GM23248 (cell line): Measurements from ENCODE around the gene MTUS2. TPM values are rescaled to one million over a fixed set of nuclear protein-coding genes. Genes with fewer than 3 reads are reported as not detected.

ENCODE experiments used
- DNase-seq: peaks from one replicate; pipeline ENCODE4 v3.0.0-alpha.2; 2015
- H2AFZ ChIP-seq: fragments of 200-600 bp; sonication (generic); 2 replicates; pipeline ENCODE4 v1.6.1; 2016; ENCODE audit warnings: antibody characterized with exemption
- H3F3A ChIP-seq: fragments of 200-600 bp; sonication (generic); 2 replicates; pipeline ENCODE4 v1.6.1; 2016; ENCODE audit warnings: mild to moderate bottlenecking, antibody characterized with exemption, mixed run types; ENCODE audit not compliant: insufficient read depth
- H3K27ac ChIP-seq: fragments of 200-600 bp; sonication (generic); 2 replicates; pipeline ENCODE4 v1.5.1; 2016; ENCODE audit warnings: mild to moderate bottlenecking
- H3K27me3 ChIP-seq: fragments of 200-600 bp; sonication (generic); replicated peaks from 2 replicates; pipeline ENCODE4 v1.6.1; 2016; ENCODE audit warnings: mild to moderate bottlenecking; ENCODE audit not compliant: insufficient read depth
- H3K36me3 ChIP-seq: fragments of 200-600 bp; sonication (generic); 2 replicates; pipeline ENCODE4 v1.6.1; 2016; ENCODE audit warnings: low read depth, mild to moderate bottlenecking
- H3K4me1 ChIP-seq: fragments of 200-600 bp; sonication (generic); 2 replicates; pipeline ENCODE4 v1.6.1; 2016; ENCODE audit warnings: mild to moderate bottlenecking; ENCODE audit not compliant: insufficient read depth
- H3K4me2 ChIP-seq: fragments of 200-600 bp; sonication (generic); one replicate; pipeline ENCODE4 v1.6.1; 2016; ENCODE audit warnings: mild to moderate bottlenecking; ENCODE audit not compliant: unreplicated experiment
- H3K4me3 ChIP-seq: fragments of 200-600 bp; sonication (generic); 2 replicates; pipeline ENCODE4 v1.5.1; 2016; ENCODE audit warnings: mild to moderate bottlenecking
- H3K79me2 ChIP-seq: fragments of 200-600 bp; sonication (generic); 2 replicates; pipeline ENCODE4 v1.6.1; 2016; ENCODE audit warnings: mild to moderate bottlenecking; ENCODE audit not compliant: insufficient read depth
- H3K9ac ChIP-seq: fragments of 200-600 bp; sonication (generic); 2 replicates; pipeline ENCODE4 v1.6.1; 2016; ENCODE audit warnings: mild to moderate bottlenecking
- H3K9me2 ChIP-seq: fragments of 200-600 bp; sonication (generic); 2 replicates; pipeline ENCODE4 v1.6.1; 2016; ENCODE audit warnings: mixed run types, mild to moderate bottlenecking, moderate library complexity; ENCODE audit not compliant: insufficient read depth
- H3K9me3 ChIP-seq: fragments of 200-600 bp; sonication (generic); one replicate; pipeline ENCODE4 v1.6.1; 2017; ENCODE audit warnings: low read depth
- H4K20me1 ChIP-seq: fragments of 200-600 bp; sonication (generic); 2 replicates; pipeline ENCODE4 v1.6.0; 2016; ENCODE audit not compliant: insufficient read depth
- EZH2 ChIP-seq: fragments of 200-600 bp; sonication (generic); IDR thresholded peaks from 2 replicates; pipeline ENCODE4 v1.6.1; 2018; ENCODE audit warnings: antibody characterized with exemption, mild to moderate bottlenecking; ENCODE audit not compliant: insufficient read depth, poor library complexity, severe bottlenecking
- EZH2phosphoT487 ChIP-seq: fragments of 200-600 bp; sonication (generic); IDR thresholded peaks from 2 replicates; pipeline ENCODE4 v1.6.1; 2018; ENCODE audit warnings: antibody characterized with exemption, moderate library complexity, mild to moderate bottlenecking, low read depth; ENCODE audit not compliant: insufficient read depth
- WGBS, 2 experiments: methylation state at CpG; one replicate each; pipeline ENCODE4 v1.1.6; 2015 to 2017; ENCODE audit warnings: low lambda C conversion rate in 2 of 2, low coverage in 1 of 2; ENCODE audit errors: missing lambda C conversion rate in 2 of 2; 5-methylcytosine and 5-hydroxymethylcytosine counted together
- in situ Hi-C: fragments of 300-500 bp; cut with MboI; formaldehyde crosslinking; loops from 2 replicates; pipeline ENCODE4 v1.15.0; 2020
- polyA plus RNA-seq: library from polyadenylated mRNA; unstranded; fragments of >200 nt; fragmentation: Nextera tagmentation; extraction: Ambion mirVana; gene quantifications from 2 replicates; pipeline ENCODE4 v1.2.1, GENCODE V29; 2016
- total RNA-seq: library from RNA; depleted of rRNA; stranded (reverse); fragments of >200 nt; shearing (Covaris generic); gene quantifications from 2 replicates; pipeline ENCODE4 v1.2.3, GENCODE V29; 2014

MTUS2 gene
- total and polyA plus RNA-seq, 2 experiments from 2014 or later: 0.43 to 0.74 TPM

DNA sequence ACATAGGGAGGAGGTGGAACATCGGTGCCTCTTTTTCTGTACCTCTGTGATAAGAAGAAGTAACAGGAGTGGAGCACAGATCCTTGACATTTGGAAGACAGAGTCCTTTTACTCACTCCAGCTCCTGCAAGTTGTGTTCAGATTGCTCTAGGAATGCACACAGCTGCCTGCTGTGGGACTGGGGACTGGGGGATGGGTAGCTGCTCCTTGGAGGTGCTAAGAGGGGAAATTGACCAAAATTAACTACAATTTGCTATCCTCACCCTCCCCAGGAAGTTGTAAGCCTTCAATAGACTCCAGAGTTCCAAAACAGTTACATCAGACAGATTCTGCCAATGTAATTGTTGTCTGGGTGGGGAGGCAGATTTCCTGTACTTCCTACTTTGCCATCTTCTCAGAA is 317.9 kb downstream of the MTUS2 start:
- Histone ChIP-seq H3K9me3 (no peaks in the 10 kb centered on the region), H3K36me3 (no peaks in the 10 kb centered on the region), H3F3A (no peaks in the 10 kb centered on the region), H3K9me2 (no peaks in the 10 kb centered on the region), H2AFZ (no peak overlapping the region), H3K4me3 (no peak overlapping the region), H3K27ac (no peak overlapping the region), H3K27me3 (no peaks in the 10 kb centered on the region), H3K9ac (no peak overlapping the region), H4K20me1 (no peaks in the 10 kb centered on the region), H3K4me1 (no peaks in the 10 kb centered on the region), H3K79me2 (no peaks in the 10 kb centered on the region), H3K4me2 (no peak overlapping the region)
- DNase-seq: no peak
- TF ChIP-seq EZH2: no peak
- no peak for TF ChIP-seq EZH2phosphoT487
- WGBS, 2 experiments: 25 to 33% methylated on average over 1 of the region's 1 CpG
- in situ Hi-C loops: no loop called here

DNA sequence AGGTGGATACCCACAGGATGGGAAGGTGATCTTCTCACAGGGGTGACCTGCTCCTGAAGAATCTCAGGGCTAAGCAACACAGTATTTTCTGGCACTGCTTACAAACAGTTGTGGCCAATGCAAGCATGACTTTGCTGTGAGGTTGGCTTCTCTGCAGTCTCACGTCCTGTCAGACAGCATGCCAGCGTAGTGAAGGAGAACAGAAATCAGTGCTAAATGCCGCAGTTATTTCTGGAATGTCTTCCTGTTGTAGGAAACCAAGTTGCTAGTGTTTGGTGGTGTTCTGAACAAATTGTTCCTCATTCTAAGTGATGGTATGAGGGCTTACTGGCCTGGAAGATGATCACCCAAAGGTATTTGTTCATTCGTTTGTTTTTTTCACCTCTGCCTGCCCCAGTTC is 320.1 kb downstream of the MTUS2 start:
- in situ Hi-C loops: no loop called here
- Histone ChIP-seq H3K27ac (no peak overlapping the region), H3K4me2 (no peak overlapping the region), H3K27me3 (no peaks in the 10 kb centered on the region), H3K9me3 (no peaks in the 10 kb centered on the region), H3K4me3 (no peak overlapping the region), H2AFZ (no peak overlapping the region), H3K4me1 (no peaks in the 10 kb centered on the region), H3K79me2 (no peaks in the 10 kb centered on the region), H3K9me2 (no peaks in the 10 kb centered on the region), H3K36me3 (no peaks in the 10 kb centered on the region), H3K9ac (no peak overlapping the region), H4K20me1 (no peaks in the 10 kb centered on the region), H3F3A (no peaks in the 10 kb centered on the region)
- DNase-seq: peak; percentile 10
- 24 to 25% methylated on average over 4 of the region's 4 CpGs for WGBS, 2 experiments
- TF ChIP-seq EZH2phosphoT487: no peak
- no peak for TF ChIP-seq EZH2

DNA sequence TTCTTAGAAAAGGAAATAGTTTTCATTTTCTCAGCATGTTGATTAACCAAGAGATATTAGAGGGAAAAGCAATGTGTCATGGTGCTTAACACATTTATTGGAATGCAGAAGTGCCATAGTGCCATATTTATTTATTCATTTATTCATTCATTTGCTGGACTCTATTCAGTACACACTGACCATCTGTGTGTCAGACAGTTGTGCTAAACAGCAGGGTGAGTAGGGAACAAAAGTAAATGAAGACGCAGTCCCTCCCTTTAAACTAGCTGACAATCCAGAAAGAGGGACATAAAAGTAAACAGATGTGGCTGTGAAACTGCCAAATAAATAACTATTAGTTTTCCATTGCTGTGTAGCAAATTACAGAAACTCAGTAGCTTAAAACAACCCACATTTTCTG is 323.7 kb downstream of the MTUS2 start:
- Histone ChIP-seq H4K20me1 (no peaks in the 10 kb centered on the region), H3K4me1 (no peaks in the 10 kb centered on the region), H3K79me2 (no peaks in the 10 kb centered on the region), H2AFZ (no peak overlapping the region), H3K36me3 (no peaks in the 10 kb centered on the region), H3K9ac (no peak overlapping the region), H3K27ac (no peak overlapping the region), H3K9me2 (no peaks in the 10 kb centered on the region), H3K4me3 (no peak overlapping the region), H3F3A (no peaks in the 10 kb centered on the region), H3K27me3 (no peaks in the 10 kb centered on the region), H3K4me2 (no peak overlapping the region), H3K9me3 (no peaks in the 10 kb centered on the region)
- TF ChIP-seq EZH2: no peak
- no peak for TF ChIP-seq EZH2phosphoT487
- 0% methylated on average over 1 of the region's 1 CpG for WGBS, 2 experiments
- no peak for DNase-seq
- in situ Hi-C loops: no loop called here

DNA sequence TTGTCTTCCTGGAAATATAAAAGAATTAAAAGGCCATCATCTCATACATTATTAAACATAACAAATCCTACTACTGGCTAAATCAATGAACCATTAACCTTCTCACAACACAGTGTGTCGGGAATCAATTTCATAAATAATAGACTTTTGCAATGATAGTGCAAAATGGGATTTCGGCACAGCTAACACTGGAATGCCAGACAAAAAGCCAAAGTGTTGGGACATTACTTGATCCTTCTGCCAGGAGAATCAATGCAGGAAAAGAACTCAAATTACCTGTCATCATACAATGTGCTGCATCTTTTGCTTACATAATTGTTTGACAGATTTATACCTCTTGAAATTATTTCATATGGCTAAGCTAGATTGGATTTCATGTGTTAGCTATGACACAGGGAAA is 334.3 kb downstream of the MTUS2 start:
- Histone ChIP-seq H3K4me3 (no peak overlapping the region), H4K20me1 (no peaks in the 10 kb centered on the region), H2AFZ (no peak overlapping the region), H3K27ac (no peak overlapping the region), H3K4me1 (no peaks in the 10 kb centered on the region), H3K9ac (no peak overlapping the region), H3K9me2 (no peaks in the 10 kb centered on the region), H3K27me3 (no peaks in the 10 kb centered on the region), H3K36me3 (no peaks in the 10 kb centered on the region), H3K79me2 (no peaks in the 10 kb centered on the region), H3K9me3 (no peaks in the 10 kb centered on the region), H3K4me2 (no peak overlapping the region), H3F3A (no peaks in the 10 kb centered on the region)
- in situ Hi-C loops: no loop called here
- 12 to 18% methylated on average over 2 of the region's 2 CpGs for WGBS, 2 experiments
- no peak for DNase-seq
- TF ChIP-seq EZH2phosphoT487 (no peak), EZH2 (no peak)

DNA sequence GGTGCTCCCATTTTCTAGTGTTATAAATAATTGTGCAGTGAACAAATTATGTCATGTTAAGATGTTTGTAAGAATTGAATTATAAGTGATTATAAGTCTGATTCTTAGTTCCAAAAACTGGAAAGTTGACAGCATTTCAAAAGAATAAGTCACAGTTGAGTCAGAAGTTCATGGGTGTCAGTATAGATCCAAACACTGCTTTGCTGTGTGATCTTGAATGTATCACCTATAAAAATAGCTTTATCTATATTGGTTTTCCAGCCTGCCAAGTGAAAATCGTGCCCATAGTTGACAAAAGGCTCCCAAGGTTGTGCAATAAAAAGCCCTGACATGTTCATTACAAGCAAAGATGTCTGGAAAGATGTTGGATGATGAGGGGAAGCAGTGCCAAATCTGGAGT is 336.0 kb downstream of the MTUS2 start:
- no peak overlapping the region for H3K4me3 ChIP-seq
- H3K4me1 ChIP-seq: no peaks in the 10 kb centered on the region
- no peak overlapping the region for H3K4me2 ChIP-seq
- DNase-seq: no peak
- no peak for TF ChIP-seq EZH2
- no peaks in the 10 kb centered on the region for H3K79me2 ChIP-seq
- no peaks in the 10 kb centered on the region for H3K9me2 ChIP-seq
- H4K20me1 ChIP-seq: no peaks in the 10 kb centered on the region
- 0 out of 2 replicates have a peak, but pooled peaks cover 4% of the 10 kb centered on the region for H3K27me3 ChIP-seq
- in situ Hi-C loops: no loop called here
- no peaks in the 10 kb centered on the region for H3K36me3 ChIP-seq
- H3K27ac ChIP-seq: no peak overlapping the region
- H3K9ac ChIP-seq: no peak overlapping the region
- no peak overlapping the region for H2AFZ ChIP-seq
- H3K9me3 ChIP-seq: no peaks in the 10 kb centered on the region
- 0 to 5% methylated on average over 1 of the region's 1 CpG for WGBS, 2 experiments
- no peaks in the 10 kb centered on the region for H3F3A ChIP-seq
